K562 (cell line): Measurements from ENCODE around the gene CLDN12. TPM values are rescaled to one million over a fixed set of nuclear protein-coding genes. Genes with fewer than 3 reads are reported as not detected.

Experiments used
- ATAC-seq: fragments of 200-7000 bp; cut with Tn5 transposase; 3 replicates; pipeline ENCODE4 v1.9.1; 2020; ENCODE audit warnings: moderate library complexity
- BruUV-seq: library from RNA; stranded (reverse); fragments of 400-500 nt; replicated peaks from 2 replicates; lab custom pipeline; 2021; lab: Mats Ljungman, UMichigan
- CTCF ChIA-PET: fragments of 300-600 bp; formaldehyde crosslinking; extraction: SDS; loops from one replicate; lab custom pipeline; 2021; ENCODE audit warnings: low intra/inter-chr PET ratio; lab: Yijun Ruan, JAX
- POLR2A ChIA-PET: fragments of 300-600, 350-650 bp; sonication (Branson Sonifier 250); formaldehyde crosslinking; extraction: SDS; loops from one replicate; lab custom pipeline; 2021; ENCODE audit warnings: antibody characterized with exemption, inconsistent platforms; lab: Yijun Ruan, JAX
- DNase-seq, 4 experiments: peaks; one replicate each; pipeline versions ENCODE4 v3.0.0 to v3.0.0-alpha.2; 2011 to 2018; ENCODE audit warnings: low spot score in 3 of 4, mixed read lengths in 3 of 4; ENCODE audit errors: extremely low read depth in 1 of 4
- FAIRE-seq: peaks from 2 replicates; lab custom pipeline; 2011; peaks lifted over from hg19 to GRCh38; lab: Jason Lieb, UNC
- H2AFZ ChIP-seq: 2 replicates; pipeline ENCODE4 v1.6.0; 2011; ENCODE audit warnings: low read depth, low read length, control low read depth, inconsistent platforms
- H3K27ac ChIP-seq: fragments of 200-600 bp; 3 replicates; pipeline ENCODE4 v1.8.0; 2011; ENCODE audit warnings: low read depth, mild to moderate bottlenecking, control low read depth, inconsistent platforms, low read length, moderate library complexity, mixed read lengths; ENCODE audit errors: extremely low read depth
- H3K27me3 ChIP-seq, 2 experiments: fragments of 300-600 bp in 1 of 2; 2 replicates in 1 of 2; 3 replicates in 1 of 2; pipeline versions ENCODE4 v1.6.0 to v1.8.0; 2011; ENCODE audit warnings: inconsistent platforms in 2 of 2, low read length in 2 of 2, mild to moderate bottlenecking in 1 of 2, mixed read lengths in 1 of 2, moderate library complexity in 1 of 2; ENCODE audit not compliant: control insufficient read depth in 2 of 2, insufficient read depth in 2 of 2
- H3K36me3 ChIP-seq: fragments of 300-600 bp; 3 replicates; pipeline ENCODE4 v1.8.0; 2011; ENCODE audit warnings: mild to moderate bottlenecking, low read length, inconsistent platforms; ENCODE audit not compliant: control insufficient read depth, insufficient read depth
- H3K4me1 ChIP-seq, 2 experiments: fragments of 200-600 bp in 1 of 2; replicated peaks in 1 of 2; 2 replicates in 1 of 2; 3 replicates in 1 of 2; pipeline versions ENCODE4 v1.5.1 to v1.8.0; 2011; ENCODE audit warnings: inconsistent platforms in 2 of 2, low read length in 2 of 2, mild to moderate bottlenecking in 1 of 2, mixed read lengths in 1 of 2, moderate library complexity in 1 of 2; ENCODE audit not compliant: control insufficient read depth in 2 of 2, insufficient read depth in 2 of 2
- H3K4me2 ChIP-seq: 2 replicates; pipeline ENCODE4 v1.6.1; 2011; ENCODE audit warnings: low read length, control low read depth, inconsistent platforms, mixed read lengths; ENCODE audit not compliant: insufficient read depth
- H3K4me3 ChIP-seq: fragments of 200-600 bp; sonication (generic), shearing (Covaris generic); 2 replicates; pipeline ENCODE4 v1.5.1; 2016; ENCODE audit warnings: control low read depth, inconsistent platforms
- H3K79me2 ChIP-seq: fragments of 200-600 bp; 3 replicates; pipeline ENCODE4 v1.8.0; 2011; ENCODE audit warnings: low read length, inconsistent platforms; ENCODE audit not compliant: control insufficient read depth, insufficient read depth
- H3K9ac ChIP-seq, 2 experiments: 2 replicates each; pipeline versions ENCODE4 v1.6.0 to v1.6.1; 2011; ENCODE audit warnings: low read depth in 2 of 2, low read length in 2 of 2, control low read depth in 1 of 2, inconsistent platforms in 1 of 2, mild to moderate bottlenecking in 1 of 2, mixed read lengths in 1 of 2; ENCODE audit not compliant: insufficient read depth in 1 of 2
- H3K9me1 ChIP-seq: one replicate; pipeline ENCODE4 v1.6.0; 2011; ENCODE audit warnings: inconsistent platforms, mild to moderate bottlenecking, low read length, moderate library complexity; ENCODE audit not compliant: control insufficient read depth, insufficient read depth
- H3K9me3 ChIP-seq: replicated peaks from 2 replicates; pipeline ENCODE4 v1.5.1; 2011; ENCODE audit warnings: low read depth, low read length, inconsistent platforms; ENCODE audit not compliant: control insufficient read depth, insufficient read depth
- H4K20me1 ChIP-seq: replicated peaks from 2 replicates; pipeline ENCODE4 v1.6.1; 2011; ENCODE audit warnings: low read length, inconsistent platforms, mixed read lengths; ENCODE audit not compliant: control insufficient read depth, insufficient read depth
- ARHGAP35 ChIP-seq: fragments of 450-650 bp; IDR thresholded peaks from 2 replicates; pipeline ENCODE4 v1.6.1; 2018; ENCODE audit not compliant: partially characterized antibody
- CGGBP1 ChIP-seq: fragments of 250-450 bp; sonication (Bioruptor Pico); IDR thresholded peaks from 2 replicates; pipeline ENCODE4 v1.9.0; 2021; ENCODE audit warnings: mild to moderate bottlenecking
- COPS2 ChIP-seq: fragments of 450-650 bp; conservative IDR thresholded peaks from 2 replicates; pipeline ENCODE4 v1.6.1; 2016; ENCODE audit warnings: mild to moderate bottlenecking, moderate library complexity
- CREB1 ChIP-seq, 2 experiments: sonication (generic) in 1 of 2; formaldehyde crosslinking in 1 of 2; IDR thresholded peaks; 2 replicates each; pipeline versions ENCODE4 v1.6.1 to v1.8.0; 2012 to 2022; ENCODE audit warnings: inconsistent platforms in 1 of 2, mild to moderate bottlenecking in 1 of 2, missing genetic modification reagents in 1 of 2, moderate library complexity in 1 of 2
- MEIS2 ChIP-seq: fragments of 450-650 bp; IDR thresholded peaks from 2 replicates; pipeline ENCODE4 v1.6.1; 2014; ENCODE audit warnings: mild to moderate bottlenecking; ENCODE audit not compliant: partially characterized antibody
- RBM34 ChIP-seq: fragments of 200-400 bp; formaldehyde crosslinking; IDR thresholded peaks from 2 replicates; pipeline ENCODE4 v1.6.1; 2018; ENCODE audit warnings: low read length, borderline replicate concordance; ENCODE audit not compliant: insufficient read depth
- SNRNP70 ChIP-seq: fragments of 200-400 bp; formaldehyde crosslinking; optimal IDR thresholded peaks from 2 replicates; pipeline ENCODE3; 2017; ENCODE audit warnings: low read depth, low read length
- WGBS: fragments of 100-300 bp; shearing (Covaris generic); methylation state at CpG from one replicate; pipeline ENCODE4 v1.1.6; 2016; ENCODE audit warnings: low coverage, mixed read lengths; ENCODE audit not compliant: insufficient coverage; ENCODE audit errors: missing lambda C conversion rate; 5-methylcytosine and 5-hydroxymethylcytosine counted together
- in situ Hi-C: fragments of 300-500 bp; cut with MboI; formaldehyde crosslinking; loops from 4 replicates; pipeline ENCODE4 v1.15.0; 2018; ENCODE audit warnings: inconsistent platforms, mixed read lengths
- intact Hi-C: fragments of 100-400 bp; cut with micrococcal nuclease; formaldehyde crosslinking; loops from 2 replicates; pipeline ENCODE4 v1.14.2; 2022
- polyA plus RNA-seq, 8 experiments: library from polyadenylated mRNA; depleted of rRNA in 4 of 8; stranded (reverse) in 5 of 8; unstranded in 3 of 8; fragments of >200 nt; fragmentation: Nextera tagmentation in 2 of 8; fragmentation: Illumina TruSeq in 1 of 8; extraction: Ambion mirVana in 2 of 8; extraction: Trizol in 1 of 8; gene quantifications; 2 replicates each; pipeline versions ENCODE4 v1.2.1 to v1.2.3, GENCODE V29; 2011 to 2014; ENCODE audit warnings: inconsistent platforms in 1 of 8, missing spikeins in 1 of 8
- total RNA-seq, 7 experiments: library from RNA; depleted of rRNA in 6 of 7; stranded (reverse); fragments of >200 nt in 6 of 7; fragmentation: Illumina TruSeq in 2 of 7; extraction: Trizol in 2 of 7; gene quantifications; 2 replicates each; pipeline versions ENCODE4 v1.2.1 to v1.2.3, GENCODE V29; 2011 to 2021; ENCODE audit warnings: low replicate concordance in 1 of 7

The CLDN12 gene
- total and polyA plus RNA-seq, 9 of the 15 experiments (the other 6 are each of a cell fraction or from before 2014, with no cell fraction given) = 5.8 to 42.2 (median 15.8) TPM

GRCh38 chr7:90458104-90458503 lies 54.8 kb downstream of the CLDN12 start:
- Histone ChIP-seq H3K4me1 (no peaks in the 10 kb centered on the region), H3K9me3 (no peaks in the 10 kb centered on the region), H3K27me3 (no peaks in the 10 kb centered on the region), H3K36me3 (no peaks in the 10 kb centered on the region), H3K4me2 (no peak overlapping the region), H3K9me1 (no peaks in the 10 kb centered on the region), H3K4me3 (no peak overlapping the region), H4K20me1 (no peaks in the 10 kb centered on the region), H3K79me2 (no peaks in the 10 kb centered on the region), H3K27ac (no peak overlapping the region), H2AFZ (no peak overlapping the region), H3K9ac (no peak overlapping the region)
- no TSS peak for BruUV-seq
- ATAC-seq (no peak), DNase-seq (no peak), FAIRE-seq (no peak)
- in situ Hi-C loops = no loop called here
- intact Hi-C loops = loop anchor here (5.0 kb wide), 1 partner anchor 169 kb away; no protein-coding TSS in a partner anchor
- no peak for TF ChIP-seq SNRNP70
- no peak for TF ChIP-seq CREB1 (IDR thresholded peaks at IDR 0.05)
- TF ChIP-seq CREB1 (CRISPR knock-in tag; IDR thresholded peaks at IDR 0.05) = no peak
- TF ChIP-seq COPS2 = no peak
- TF ChIP-seq RBM34 = no peak
- no peak for TF ChIP-seq CGGBP1 (CRISPR knock-in tag)
- TF ChIP-seq MEIS2 = no peak
- TF ChIP-seq ARHGAP35 = no peak
- POLR2A ChIA-PET = no interaction called here
- WGBS = 0% methylated on average over 2 of the region's 2 CpGs
- CTCF ChIA-PET = no interaction called here
